ENCODE data around the gene EFNB2. TPM values are rescaled to one million over a fixed set of nuclear protein-coding genes. Genes with fewer than 3 reads are reported as not detected.

The EFNB2 gene
- 12.6 and 33.5 TPM in 2 replicates for total RNA-seq

DNA sequence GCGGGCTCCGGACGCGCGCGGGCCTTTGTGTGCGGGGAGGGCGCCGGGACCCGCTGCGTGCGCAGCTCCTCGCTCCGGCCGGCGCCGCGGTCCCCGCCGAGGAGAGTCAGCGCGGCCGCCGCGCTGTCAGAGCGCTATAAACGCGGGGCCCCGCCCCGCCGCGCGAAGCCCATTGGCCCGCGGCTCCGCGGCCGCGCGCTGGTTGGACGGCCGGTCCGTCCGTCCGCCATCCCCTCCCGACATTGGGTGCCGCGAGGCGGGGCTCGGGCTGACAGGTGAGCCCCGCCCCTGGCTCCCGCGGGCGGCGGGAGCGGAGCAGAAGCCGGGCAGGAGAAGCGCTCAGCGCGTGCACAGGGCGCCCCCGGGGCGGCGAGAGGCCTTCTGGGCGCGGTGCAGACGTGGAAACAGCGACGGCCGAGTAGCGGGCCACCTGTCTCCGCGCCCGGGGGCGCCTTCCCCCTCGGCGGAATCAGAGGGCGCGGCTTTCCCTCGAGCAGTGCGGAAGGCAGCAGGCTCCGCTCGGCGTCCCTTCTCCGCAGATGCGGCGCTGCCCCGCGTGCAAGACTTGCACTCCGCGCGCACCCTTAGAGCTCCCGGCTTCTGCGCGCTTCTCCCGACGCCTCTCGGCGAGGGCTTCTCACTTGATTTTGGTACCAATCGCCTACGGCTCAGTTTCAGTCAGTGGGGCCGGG, at the start of gene EFNB2:
Gene EFNB2, minus strand, starts transcription at position 111 of the 692 bp plus-strand sequence. CDS start 698 bp downstream, outside the sequence.

GRCh38 chr13:106567474-106568298, 32.2 kb upstream of the EFNB2 start, which contains the start of gene ARGLU1:
Gene ARGLU1, minus strand, starts transcription at chr13:106568137. Its CDS starts 218 bp downstream, at chr13:106567919.

Other genes starting within 250 kb of the EFNB2 start
- gene ARGLU1, start 32.5 kb upstream of the EFNB2 start, total RNA-seq = 17.6 and 20.7 TPM in 2 replicates